Myocyte (in vitro differentiated cells): Measurements from ENCODE around the gene CFAP77. TPM values are rescaled to one million over a fixed set of nuclear protein-coding genes. Genes with fewer than 3 reads are reported as not detected.

Experiments
- DNase-seq: peaks from one replicate; pipeline ENCODE4 v3.0.0-alpha.2; 2012; ENCODE audit warnings: low read depth
- total RNA-seq: library from RNA; depleted of rRNA; stranded (reverse); fragments of >200 nt; gene quantifications from 2 replicates; pipeline ENCODE4 v1.2.3, GENCODE V29; 2014

Gene CFAP77
- total RNA-seq, 1 donor from 2014 or later: not detected

DNA sequence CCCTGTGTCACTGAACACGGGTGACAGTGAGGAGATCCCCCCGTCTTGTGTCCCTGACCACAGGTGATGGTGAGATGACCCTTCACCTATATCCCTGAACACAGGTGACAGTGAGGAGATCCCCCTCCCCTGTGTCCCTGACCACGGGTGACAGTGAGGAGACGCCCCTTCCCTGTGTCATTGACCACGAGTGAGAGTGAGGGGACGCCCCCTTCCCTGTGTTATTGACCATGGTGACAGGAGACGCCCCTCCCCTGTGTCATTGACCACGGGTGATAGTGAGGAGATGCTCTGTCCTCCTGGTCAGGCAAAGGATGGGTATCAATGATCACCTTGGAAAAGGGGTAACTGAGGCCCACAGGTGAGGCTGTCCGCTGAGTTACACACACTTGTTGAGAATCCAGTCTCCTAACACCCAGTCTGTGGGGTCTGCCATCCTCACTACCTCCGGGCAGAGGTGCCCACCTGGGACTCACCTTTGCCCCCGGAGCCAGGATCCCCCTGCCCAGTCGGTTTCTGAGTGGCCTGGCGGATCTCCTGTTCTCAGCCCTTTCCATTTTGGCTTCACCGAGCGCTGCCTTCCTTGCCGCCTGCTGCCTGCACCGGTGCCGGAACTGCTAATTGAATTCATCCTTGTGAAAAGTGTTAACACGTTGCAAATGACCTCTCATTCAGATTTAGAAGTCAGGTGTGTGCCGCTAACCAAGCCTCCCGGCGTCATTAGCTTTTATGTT is 104.2 kb downstream of the CFAP77 start:
- no peak for DNase-seq

DNA sequence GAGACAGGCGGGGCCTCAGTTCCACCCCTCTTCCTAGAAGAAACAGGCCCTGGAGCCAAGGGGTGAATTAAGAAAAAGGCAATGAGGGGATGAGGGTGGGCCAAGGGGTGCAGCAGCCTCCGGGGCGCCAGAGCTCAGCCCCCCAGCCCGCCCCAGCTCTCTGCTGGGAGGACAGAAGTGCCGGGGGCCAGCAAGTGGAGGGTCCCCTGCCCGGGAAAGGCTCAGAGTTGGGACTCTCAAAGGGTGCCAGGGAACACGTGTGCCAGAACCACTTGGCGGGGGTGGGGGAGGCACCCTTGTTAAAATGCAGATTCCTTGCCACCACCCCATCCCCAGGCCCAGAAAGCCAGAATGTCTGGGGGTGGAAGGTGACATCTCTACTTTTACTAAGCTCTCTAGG is 104.8 kb downstream of the CFAP77 start:
- DNase-seq: no peak

DNA sequence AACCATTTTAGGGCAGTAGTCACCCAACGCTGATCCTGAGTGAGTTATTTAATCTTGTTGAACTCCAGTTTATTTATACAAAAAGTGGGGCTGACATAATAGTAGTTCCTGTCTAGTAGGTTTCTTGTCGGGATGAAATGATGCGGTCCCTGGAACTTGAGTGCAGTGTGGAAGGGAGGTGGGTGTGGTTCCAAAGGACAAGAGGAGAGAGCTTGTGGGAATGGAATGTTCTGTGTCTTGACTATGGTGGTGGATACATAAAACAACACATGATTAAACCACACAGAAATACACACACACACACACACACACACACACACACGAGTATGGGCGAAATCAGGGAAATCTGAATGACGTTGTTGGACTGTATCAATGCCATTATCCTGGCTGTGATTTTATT is 106.3 kb downstream of the CFAP77 start:
- DNase-seq: no peak

DNA sequence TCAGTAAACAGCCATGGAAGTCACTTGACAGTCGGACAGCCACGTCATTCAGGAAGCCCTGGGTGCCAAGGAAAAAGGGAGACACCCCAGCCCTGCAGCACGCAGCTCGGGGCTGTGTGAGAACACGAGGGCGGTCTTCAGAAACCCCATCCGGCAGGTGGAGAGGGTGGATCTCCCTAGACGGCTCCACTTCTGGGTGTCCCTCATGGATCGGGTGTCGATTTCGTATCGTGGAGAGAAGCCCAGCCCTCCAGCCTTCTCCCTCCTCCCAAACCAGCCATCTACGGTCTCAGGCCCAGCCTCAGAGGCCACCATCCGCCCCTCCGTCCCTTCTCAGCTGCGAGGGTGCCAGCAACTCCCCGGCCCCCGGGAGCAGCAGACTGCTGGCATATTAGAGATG is 106.9 kb downstream of the CFAP77 start:
- no peak for DNase-seq

DNA sequence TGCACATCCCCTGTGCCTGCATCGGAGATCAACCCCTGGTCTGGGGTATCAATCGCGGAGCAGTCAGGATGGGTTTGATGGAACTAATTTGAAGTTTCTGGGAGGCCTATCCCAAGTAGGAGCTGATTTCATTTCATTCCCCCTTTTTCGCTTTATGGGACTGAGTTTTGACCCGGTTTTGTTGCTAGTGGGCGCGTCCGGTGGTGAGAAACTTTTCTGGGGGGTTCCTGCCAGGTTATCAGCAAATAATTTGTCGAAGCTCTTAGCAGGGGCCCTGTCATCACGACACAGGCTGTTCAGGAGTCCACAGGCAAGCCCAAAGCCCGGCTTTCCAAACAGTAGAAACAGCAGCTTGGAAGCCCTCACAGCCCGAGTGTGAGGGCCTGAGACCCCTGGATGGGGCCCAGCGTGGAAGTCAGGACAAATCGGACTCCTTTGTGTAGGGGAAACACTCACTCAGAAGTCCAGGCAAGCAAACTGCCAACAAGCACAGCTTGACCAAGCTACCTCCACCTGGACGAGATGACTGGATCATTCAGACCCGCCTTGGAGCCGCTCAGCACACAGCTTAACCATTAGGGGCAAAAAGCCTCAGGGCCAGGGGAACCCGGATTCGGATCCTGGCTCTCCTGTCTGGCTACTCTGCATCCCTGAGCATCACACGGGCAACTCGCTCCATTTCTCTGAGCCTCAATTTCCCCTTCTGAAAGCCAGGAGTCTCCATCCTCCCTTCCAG is 108.0 kb downstream of the CFAP77 start:
- no peak for DNase-seq

DNA sequence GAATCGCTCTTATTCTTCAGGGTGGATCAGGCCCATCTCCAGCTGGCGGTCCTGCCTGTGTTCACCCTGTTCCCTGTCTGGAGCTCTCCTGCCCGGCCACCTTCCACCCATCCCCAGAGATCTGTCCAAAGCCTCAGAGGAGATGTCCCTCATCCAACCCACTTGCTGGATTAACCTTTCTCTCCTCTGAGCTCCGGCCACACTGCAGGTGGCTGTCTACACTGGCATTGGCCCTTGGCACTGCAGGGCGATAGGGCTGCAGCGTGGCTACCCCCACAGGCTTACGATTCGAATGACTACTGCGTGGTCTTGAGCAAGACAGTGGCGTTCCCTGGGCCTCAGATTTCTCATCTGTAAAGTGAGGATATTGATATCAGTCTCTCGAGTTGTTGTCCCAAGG is 108.6 kb downstream of the CFAP77 start:
- no peak for DNase-seq

DNA sequence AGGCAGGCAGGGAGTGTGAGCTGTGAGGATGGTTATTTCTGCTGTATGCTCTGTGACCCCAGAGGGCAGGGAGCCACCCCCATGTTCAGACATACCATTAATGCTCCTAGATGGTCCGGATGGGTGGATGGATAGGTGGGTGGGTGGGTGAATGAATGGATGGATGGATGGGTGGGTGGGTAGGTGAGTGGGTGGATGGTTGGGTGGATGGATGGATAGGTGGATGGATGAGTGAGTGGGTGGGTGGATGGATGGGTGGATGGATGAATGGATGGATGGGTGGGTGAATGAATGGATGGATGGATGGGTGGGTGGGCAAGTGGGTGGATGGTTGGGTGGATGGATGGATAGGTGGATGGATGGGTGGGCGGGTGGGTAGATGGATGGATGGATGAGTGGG is 109.0 kb downstream of the CFAP77 start:
- no peak for DNase-seq

DNA sequence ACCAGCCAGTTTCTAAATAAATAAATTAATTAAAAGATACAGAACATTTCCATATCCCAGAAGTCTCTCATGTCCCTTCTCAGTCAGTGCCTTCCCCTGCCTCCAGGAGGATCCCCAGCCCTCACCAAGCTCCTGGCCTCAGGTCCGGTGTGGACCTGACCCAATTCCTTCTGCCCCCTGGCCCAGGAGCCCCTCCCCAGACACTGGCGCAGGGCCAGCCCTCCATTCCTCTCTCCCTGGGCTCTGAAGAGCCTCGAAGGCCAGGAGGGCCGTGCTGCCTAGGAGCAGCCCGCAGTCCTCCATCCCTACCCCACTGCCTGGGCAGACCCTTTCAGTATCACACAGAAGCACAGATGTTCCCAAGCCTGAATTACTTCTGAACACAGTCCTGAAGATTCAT is 110.6 kb downstream of the CFAP77 start:
- DNase-seq: no peak

DNA sequence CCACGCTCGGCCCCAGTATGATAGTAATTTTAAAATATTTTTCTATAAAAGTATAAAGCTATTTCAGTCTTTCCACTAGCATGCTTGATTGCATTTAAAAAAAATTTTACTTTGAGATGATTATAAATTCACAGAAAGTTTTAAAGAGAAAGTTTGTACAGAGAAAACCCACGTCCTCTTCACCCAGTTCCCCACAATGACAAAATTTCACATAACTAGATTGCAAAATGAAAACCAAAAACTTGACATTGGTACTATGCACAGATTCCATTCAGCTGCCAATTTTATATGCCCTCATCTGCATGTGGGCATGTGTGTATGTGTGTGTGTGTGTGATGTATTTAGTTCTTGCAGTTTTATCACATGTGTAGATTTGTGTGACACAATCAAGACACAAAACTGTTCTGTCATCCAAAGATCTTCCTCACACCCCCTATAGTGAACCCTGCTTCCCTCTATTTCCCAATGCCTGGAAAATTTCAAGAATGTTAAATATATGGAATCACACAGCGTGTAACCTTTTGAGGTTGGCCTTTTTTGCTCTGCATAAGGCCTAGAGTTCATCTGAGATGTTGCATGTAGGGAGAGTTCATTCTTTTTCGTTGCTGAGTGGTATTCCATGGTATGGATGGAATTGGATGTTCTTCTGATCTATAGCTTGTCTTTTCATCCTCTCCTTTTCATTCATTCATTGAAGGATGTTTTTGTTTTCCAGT is 115.5 kb downstream of the CFAP77 start:
- no peak for DNase-seq

DNA sequence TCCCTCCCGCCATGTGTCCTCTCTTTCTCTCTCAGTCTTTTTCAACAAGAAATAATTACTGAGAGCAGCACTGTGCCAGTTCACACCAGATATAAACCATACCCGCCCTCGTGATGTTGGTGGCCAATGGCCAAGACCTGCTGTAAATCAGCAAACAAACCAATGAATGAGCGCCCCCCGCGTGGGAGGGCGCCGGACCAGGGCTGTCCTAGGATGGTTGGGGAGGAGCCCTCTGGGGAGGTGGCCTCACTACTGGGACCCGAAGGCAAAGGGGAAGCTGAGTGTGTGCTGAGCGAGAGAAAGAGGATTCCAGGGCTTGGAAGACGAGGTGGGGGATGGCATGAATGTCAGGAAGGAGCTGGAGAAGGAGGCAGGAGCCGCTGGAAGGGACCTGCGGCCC is 121.2 kb downstream of the CFAP77 start:
- no peak for DNase-seq

DNA sequence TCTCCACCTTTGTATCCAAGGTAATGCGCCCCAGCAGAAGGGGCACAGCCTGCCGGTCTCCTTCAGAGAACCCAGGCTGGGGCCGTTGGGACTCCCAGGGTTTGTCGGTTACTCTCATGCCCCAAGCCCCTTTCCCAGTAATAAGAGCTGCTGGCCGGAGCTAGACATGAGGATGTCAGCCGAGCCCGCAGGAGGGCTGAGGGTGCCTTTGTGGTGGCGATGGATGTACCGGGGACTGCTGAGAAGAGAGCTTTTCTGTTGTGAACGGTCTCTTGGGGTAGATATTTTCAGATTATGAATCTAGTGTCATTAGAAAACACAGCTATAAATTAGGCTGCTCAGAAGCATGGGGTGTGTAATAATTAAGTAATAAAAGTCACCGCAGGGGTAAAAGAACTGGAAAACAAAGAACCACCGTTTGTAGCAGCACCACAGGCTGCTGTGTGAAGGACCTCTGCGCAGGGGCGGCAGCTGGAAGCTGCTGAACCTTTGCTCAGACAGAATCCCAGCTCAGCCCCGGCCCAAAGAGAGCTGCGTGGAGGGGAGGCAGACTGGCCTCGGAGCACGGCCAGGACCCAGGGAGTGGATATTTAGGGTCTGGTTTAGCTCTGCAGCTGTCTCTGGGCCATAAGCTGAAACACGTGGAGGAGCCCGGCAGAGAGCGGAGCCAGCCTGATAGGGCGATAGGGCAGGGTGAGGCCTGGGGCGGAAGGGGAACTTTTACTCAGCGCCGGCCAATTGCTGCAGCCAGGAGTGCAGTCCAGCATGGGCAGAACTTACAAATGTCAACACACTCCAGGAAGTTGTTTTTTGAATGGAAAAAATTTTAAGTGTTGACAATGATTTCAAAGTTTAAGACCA is 121.9 kb downstream of the CFAP77 start:
- no peak for DNase-seq

DNA sequence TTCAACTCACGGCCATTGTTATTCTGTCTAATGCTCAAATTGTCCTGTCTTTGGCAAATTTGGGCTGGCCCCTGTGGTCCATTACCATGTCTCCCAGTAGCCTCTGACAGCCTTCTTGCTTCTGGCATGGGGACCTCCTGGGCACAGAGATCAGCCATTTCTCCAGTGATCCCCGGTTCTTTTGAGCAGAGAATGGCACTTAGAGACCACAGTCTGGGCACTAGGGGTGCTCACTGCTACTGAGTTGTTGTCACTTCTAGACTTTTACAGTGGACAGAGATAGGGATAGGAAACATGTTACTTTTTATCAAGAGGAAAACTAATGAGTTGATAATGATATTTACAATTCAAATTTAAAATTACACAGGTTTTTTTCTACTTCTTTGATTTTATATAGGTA is 124.8 kb downstream of the CFAP77 start:
- DNase-seq: no peak

DNA sequence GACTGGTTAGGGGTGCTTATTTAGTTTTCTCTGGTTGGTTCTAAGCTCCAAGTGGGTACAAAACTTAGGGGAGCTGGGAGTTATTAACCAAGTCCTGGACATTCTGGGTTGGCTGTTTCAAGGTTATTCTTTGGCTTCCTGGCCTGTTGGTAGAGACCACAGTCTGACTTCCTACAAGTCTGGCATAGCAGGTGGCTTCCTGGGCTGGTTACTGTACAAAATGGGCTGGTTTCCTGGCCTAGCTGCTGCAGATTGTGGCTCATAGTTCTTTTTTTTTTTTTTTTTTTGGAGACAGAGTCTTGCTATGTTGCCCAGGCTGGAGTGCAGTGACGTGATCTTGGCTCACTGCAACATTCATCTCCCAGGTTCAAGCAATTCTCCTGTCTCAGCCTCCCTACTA is 126.1 kb downstream of the CFAP77 start:
- DNase-seq: no peak

DNA sequence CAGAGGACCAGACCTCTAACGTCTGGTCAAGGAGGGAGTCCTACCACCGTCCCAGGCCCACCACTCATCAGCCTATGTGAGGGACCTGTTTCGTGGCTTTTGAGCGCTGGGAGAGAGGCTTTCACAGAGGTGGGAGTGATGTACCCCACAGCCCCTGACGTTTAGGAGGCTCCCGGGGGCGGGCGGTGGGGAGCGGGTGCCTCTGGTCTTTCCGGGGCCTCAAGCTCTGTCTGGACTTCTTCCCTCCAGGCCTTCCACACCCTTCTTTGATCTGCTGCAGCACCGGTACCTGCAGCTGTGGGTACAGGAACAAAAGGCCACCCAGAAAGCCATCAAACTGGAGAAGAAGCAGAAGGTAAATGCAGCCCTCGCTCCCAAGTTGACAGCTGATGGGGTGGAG is 127.3 kb downstream of the CFAP77 start:
- no peak for DNase-seq

DNA sequence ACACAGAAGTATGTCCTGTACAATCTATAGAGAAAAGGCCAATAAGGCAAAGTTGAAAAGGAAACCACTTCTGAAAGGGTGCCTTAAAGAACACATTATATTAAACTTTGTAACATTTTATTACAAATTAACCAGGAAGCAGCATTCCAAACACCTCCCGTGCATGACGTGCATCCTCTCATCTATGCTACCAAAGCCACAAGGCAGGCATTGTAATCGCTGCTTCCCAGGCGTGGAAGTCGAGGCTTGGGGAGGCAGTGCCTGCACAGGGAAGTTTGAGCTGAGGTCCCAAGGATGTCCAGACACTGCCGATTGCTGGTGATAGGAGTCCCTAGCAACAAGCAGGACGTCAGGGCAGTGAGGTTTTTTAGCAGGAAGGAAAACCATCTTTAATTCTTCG is 128.1 kb downstream of the CFAP77 start:
- DNase-seq: no peak

DNA sequence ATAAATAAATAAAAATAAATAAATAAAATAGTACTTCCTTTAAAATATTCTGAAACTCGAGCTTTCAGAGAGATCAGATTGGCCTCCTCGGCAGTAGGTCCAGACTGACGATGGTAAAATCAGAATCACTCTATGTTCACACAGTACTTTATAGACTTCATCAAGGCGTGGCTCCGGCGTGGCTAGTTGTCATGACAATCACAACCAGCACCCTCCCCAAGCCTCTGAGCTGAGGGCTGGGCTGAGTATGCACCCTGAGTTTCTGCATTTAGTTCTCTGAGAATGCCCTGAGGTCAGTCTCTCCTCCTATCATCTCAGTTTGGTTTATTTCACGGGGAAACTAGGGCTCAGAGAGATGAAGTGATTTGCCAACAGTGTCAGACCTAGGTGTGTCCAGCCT is 129.1 kb downstream of the CFAP77 start:
- no peak for DNase-seq

DNA sequence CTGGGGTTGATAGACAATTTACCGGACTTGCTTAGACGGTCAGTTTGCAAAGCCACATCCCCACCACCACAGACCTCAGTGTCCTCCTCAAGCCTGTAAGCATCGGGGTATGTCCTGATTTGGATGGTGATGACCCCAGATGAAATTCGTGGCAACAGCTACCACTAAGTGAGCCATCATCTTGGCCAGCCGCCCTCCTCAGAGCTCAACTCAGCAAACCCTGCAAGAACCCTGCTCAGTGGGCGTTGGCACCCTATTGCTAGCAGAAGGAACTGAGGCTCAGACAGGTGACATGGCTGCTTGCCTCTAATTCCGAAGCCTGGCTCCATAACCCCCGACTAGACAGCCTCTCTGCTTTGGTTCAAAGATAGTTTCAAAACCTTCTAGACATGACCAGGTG is 131.0 kb downstream of the CFAP77 start:
- no peak for DNase-seq

DNA sequence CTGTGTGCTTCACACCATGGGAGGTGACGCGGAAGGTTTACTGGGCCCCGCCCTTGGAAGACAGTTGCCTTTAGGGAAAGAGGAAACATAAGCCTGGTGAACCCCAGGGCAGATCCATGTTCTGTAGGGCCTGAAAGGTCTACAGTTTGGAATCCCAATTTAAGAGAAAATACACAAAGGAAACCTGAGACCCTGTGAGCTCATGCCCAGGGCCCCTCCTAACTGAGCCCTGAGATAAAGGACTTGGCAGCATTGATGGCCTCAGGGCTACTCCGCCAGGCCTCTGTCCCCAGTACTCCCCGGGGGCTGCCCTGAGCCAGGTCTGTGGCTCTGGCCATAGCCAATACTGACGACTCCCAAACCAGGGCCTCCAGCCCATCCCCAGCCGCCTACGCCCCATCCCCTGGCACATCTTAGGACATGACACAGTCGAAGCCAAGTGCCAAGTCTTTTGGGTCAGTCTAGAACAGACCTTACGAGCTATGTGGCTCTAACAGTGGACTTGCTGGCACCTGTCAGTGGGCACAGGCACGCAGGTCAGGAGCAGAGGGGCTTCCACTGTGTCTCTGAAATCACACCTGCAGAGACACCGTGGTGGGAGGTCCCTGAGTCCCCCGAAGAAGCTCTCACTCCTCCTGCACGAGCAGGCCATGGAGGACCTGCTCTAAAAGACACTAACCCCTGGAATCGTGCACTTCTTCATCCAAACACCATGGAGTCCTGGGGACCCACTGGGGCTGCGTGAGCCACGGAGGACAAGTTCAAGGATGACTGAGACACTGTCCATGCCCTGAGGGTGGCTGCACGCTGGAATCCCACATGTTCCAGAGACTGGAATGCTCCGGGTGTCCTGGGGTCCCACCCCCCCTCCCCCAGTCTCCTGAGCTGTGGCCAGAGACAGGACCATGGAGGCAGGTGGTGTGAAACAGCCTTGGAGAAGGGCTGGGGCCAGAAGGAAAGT is 132.1 kb downstream of the CFAP77 start:
- DNase-seq: no peak

DNA sequence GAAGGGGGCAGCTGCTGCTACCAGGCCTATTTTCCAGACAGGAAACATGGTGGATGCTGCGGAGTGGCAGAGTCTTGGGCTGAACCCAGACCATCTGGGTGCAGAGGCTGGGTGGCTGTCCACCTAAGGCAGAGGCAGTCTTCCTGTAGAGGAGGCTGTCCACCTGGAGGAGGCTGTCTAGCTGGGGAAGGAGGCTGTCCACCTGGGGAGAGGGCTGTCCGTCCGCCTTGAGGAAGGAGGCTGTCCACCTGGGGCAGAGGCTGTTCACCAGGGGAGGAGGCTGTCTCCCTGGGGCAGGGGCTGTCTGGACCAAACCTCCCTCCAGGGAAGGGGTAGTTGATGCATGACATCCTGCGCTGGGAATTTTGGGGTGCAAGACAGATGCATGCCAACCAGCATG is 133.2 kb downstream of the CFAP77 start:
- DNase-seq: no peak

DNA sequence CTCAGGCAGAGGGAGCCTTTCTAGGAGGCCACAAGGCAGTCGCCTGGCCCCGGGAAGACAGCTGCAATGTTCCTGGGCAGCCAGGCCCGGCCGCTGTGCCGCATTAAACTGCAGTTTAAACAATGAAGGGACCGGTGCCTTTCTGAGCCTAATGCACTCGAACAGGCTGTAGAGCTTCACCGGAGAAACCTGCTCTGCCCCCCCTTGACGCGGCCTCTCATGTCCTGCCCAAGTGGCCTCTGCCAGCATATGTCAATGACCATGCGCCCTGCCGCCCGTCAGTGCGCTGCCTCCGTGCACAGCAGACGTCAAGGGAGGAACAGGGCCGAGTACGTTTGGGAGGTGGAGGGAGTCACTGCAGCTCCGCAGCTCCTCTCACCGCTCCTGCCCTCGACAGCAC is 133.9 kb downstream of the CFAP77 start:
- peak; percentile 41 for DNase-seq
